UCSD-AML1 (cell line): ENCODE results near the gene AKR1A1.

ENCODE experiments used
- DNase-seq: peaks from one replicate; lab custom pipeline; 2025; ENCODE audit not compliant: unreplicated experiment; lab: John Stamatoyannopoulos, UW

The AKR1A1 gene

GRCh38 chr1:45612941-45613579 lies 62.4 kb downstream of the AKR1A1 start:
- no peak for DNase-seq

- no peak for DNase-seq
Observed at GRCh38 chr1:45615885-45616284, 65.3 kb downstream of the AKR1A1 start.

- DNase-seq, result no peak
Observed at GRCh38 chr1:45617618-45618017, 67.0 kb downstream of the AKR1A1 start.

- no peak for DNase-seq
Observed at GRCh38 chr1:45619149-45619921, 68.7 kb downstream of the AKR1A1 start.
